ENCODE data around the gene LGR5.

The LGR5 gene, protein sequence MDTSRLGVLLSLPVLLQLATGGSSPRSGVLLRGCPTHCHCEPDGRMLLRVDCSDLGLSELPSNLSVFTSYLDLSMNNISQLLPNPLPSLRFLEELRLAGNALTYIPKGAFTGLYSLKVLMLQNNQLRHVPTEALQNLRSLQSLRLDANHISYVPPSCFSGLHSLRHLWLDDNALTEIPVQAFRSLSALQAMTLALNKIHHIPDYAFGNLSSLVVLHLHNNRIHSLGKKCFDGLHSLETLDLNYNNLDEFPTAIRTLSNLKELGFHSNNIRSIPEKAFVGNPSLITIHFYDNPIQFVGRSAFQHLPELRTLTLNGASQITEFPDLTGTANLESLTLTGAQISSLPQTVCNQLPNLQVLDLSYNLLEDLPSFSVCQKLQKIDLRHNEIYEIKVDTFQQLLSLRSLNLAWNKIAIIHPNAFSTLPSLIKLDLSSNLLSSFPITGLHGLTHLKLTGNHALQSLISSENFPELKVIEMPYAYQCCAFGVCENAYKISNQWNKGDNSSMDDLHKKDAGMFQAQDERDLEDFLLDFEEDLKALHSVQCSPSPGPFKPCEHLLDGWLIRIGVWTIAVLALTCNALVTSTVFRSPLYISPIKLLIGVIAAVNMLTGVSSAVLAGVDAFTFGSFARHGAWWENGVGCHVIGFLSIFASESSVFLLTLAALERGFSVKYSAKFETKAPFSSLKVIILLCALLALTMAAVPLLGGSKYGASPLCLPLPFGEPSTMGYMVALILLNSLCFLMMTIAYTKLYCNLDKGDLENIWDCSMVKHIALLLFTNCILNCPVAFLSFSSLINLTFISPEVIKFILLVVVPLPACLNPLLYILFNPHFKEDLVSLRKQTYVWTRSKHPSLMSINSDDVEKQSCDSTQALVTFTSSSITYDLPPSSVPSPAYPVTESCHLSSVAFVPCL

GRCh38 chr12:71439613-71440344 is at the start of gene LGR5:
Gene LGR5 (plus strand): TSS chr12:71439798. CDS start chr12:71440081, 283 bp downstream.
- DNase-seq = no peak

- peak in 1 of 2 donors; percentile 28 for DNase-seq
These were observed 47.0 kb upstream of the LGR5 start for GRCh38 chr12:71392521-71393145.

GRCh38 chr12:71393625-71394024 is 46.0 kb upstream of the LGR5 start:
- DNase-seq = no peak

- DNase-seq = no peak
These were observed 42.1 kb upstream of the LGR5 start for GRCh38 chr12:71397433-71397954.

- no peak for DNase-seq
These were observed 40.4 kb upstream of the LGR5 start for GRCh38 chr12:71399197-71399596.

GRCh38 chr12:71400481-71400880 is 39.1 kb upstream of the LGR5 start:
- no peak for DNase-seq

- DNase-seq = no peak
These were observed 33.7 kb upstream of the LGR5 start for GRCh38 chr12:71405884-71406283.

DNA sequence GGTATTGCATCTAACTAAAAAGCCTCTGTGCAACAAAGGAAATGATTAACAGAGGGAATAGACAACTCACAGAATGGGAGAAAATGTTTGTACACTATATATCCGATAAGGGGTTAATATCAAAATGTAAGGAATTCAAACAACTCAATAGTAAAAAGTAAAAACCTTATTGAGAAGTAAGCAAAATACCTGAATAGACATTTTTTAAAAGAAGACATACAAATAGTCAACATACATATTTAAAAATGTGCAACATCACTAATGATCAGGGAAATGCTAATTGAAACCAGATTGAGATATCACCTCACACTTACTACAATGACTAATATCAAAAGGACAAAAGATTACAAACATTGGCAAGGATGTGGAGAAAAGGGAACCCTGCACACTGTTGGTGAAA is 31.9 kb upstream of the LGR5 start:
- DNase-seq = no peak

DNA sequence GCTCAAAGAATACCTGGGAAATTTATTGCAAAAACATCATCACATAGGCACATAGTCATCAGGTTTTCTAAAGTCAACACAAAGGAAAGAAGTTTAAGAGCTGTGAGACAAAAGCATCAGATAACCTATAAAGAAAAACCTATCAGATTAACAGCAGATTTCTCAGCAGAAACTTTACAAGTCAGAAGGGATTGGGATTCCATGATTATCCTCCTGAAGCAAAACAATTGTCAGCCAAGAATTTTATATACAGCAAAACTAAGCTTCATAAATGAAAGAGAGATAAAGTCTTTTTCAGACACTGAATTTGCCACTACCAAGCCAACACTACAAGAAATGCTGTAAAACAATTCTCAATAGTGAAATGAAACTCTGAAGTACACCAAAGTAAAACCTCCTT is 28.8 kb upstream of the LGR5 start:
- DNase-seq = no peak

GRCh38 chr12:71411635-71412034 is 28.0 kb upstream of the LGR5 start:
- DNase-seq = no peak

GRCh38 chr12:71415336-71416231 is 24.0 kb upstream of the LGR5 start:
- peak in 1 of 2 donors; percentile 56 for DNase-seq

GRCh38 chr12:71417181-71417580 is 22.4 kb upstream of the LGR5 start:
- no peak for DNase-seq

- DNase-seq = no peak
These were observed 18.7 kb upstream of the LGR5 start for GRCh38 chr12:71420775-71421406.

DNA sequence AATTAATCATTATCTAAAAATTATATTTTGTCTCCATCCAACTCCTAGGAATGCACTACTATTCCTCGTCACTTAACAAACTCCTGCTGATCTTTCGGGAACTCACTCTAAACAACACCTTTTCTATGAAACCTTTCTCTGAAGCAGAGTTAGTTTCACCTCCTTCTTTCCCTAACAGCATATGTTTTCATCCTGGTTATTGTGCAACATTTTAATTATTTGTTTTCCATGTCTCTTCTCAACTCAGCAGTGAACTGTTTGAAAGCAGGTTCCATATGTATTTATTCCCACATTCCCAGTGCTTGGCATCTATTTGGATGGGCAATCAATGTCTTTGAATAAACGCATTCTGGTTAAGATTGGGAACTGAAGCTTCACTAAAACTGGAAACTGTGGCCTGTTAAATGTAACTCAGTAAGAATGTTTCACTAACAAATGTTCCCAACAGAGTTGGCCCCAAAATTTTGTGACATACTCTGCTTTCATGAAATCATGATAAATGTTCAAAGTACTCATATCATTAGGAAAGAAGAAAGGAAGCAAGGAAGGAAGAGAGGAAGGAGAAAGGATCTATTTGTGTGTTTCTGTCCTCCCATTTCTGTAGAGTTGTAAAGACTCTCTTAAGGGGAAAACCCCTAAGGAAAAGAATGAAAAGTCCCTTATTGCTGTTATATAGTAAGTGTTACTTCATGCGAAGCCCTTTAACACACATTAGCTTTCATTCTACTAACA is 13.9 kb upstream of the LGR5 start:
- no peak for DNase-seq

GRCh38 chr12:71426300-71427047 is 13.1 kb upstream of the LGR5 start:
- DNase-seq = no peak

GRCh38 chr12:71430756-71431155 is 8.8 kb upstream of the LGR5 start:
- no peak for DNase-seq

DNA sequence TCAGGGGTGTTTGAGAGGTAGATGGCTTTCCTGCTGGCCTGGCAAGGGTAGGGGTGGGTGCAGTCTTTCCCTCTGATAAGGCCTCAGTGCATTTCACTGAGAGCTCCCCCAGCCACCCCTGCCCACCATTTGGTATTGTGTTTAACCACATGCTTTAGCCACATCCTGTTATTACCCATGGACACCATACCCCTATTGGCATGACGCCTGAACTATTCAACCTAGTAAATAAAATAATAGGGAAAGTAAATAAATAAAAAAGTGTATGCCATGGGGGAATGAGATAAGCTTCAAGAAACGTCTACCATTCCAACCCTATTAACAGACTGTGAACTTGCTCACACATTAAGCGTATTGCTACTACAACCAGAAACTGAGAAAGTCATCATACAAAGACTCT is 7.6 kb upstream of the LGR5 start:
- no peak for DNase-seq

- DNase-seq = no peak
These were observed 6.7 kb upstream of the LGR5 start for GRCh38 chr12:71432936-71433335.

DNA sequence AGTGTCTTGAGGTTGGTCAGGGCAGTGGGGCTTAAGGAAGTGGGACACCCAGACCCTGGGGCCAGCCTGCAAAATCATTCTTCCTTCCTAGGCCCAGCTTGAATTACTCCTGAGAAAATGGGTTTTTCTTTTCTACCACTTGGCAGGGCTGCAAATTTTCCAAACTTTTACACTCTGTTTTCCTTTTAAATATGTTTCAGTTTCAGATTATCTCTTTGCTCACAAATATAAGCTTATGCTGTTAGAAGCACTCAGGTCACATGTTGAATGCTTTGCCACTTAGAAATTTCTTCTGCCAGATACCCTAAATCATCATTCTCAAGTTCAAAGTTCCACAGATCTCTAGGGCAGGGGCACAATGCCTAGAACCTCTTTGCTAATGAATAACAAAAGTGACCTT is 2.9 kb upstream of the LGR5 start:
- no peak for DNase-seq

All from CD4-positive, alpha-beta T cell treated with Interleukin-4 for 1 hour (primary cell).